ENCODE measurements around the gene PRIM2. TPM values are rescaled to one million over a fixed set of nuclear protein-coding genes. Genes with fewer than 3 reads are reported as not detected.
"Not testable (repeated sequence)": the region's sequence is repeated elsewhere in the genome, so short reads cannot be mapped to it uniquely, and the experiment has no call there.

The PRIM2 gene
- total RNA-seq, 1 donor from 2014 or later, result 4.2 TPM

- ATAC-seq; intact Hi-C loops (cut with DNase I); DNase-seq (ENCODE audit: missing footprints): not testable (repeated sequence)
Measured at GRCh38 chr6:57618959-57619358, 301.5 kb downstream of the PRIM2 start.

- intact Hi-C loops (cut with DNase I); DNase-seq (ENCODE audit: missing footprints); ATAC-seq: not testable (repeated sequence)
Measured at GRCh38 chr6:57631773-57632172, 314.3 kb downstream of the PRIM2 start.

DNA sequence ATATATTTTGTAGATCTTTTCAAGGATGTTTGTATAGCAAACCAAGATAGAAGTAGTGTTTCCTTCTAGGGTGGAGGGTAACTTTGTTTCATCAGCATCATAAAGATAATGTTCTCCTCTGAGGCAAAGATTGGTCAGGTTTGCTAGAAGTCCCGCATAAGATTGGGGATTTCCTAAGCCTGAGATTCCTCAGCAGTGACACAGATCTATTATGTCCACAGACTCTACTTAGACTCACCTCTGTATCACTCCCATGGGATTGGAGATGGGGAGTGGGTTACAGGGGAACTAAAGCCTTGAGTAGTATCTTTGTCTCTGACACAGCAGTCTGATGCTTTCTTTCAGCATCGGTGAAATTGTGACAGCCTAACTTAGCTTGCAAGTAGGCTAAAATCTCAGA lies 341.1 kb downstream of the PRIM2 start:
- ATAC-seq; DNase-seq (ENCODE audit: missing footprints); intact Hi-C loops (cut with DNase I): not testable (repeated sequence)

- ATAC-seq; intact Hi-C loops (cut with DNase I); DNase-seq (ENCODE audit: missing footprints): not testable (repeated sequence)
Measured at GRCh38 chr6:57659794-57660193, 342.4 kb downstream of the PRIM2 start.

DNA sequence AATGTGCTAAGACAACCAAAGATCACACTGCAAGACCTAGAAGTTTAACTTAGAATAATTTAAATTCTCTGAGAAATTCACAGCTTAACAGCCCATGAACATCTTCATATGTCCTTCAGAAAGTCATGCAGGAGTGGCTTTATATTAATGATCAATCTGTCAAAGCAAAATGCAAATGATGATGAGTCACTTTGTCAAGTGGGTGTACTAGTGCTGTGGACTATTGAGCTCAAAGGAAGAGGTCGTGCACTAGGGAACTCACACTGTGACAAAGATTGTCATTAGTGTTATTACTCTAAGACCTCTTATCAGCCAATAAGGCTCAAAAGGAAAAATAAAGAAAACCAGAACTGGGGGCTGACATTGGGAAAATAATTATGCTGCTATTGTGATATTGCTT lies 343.5 kb downstream of the PRIM2 start:
- intact Hi-C loops (cut with DNase I), result not testable (repeated sequence)

DNA sequence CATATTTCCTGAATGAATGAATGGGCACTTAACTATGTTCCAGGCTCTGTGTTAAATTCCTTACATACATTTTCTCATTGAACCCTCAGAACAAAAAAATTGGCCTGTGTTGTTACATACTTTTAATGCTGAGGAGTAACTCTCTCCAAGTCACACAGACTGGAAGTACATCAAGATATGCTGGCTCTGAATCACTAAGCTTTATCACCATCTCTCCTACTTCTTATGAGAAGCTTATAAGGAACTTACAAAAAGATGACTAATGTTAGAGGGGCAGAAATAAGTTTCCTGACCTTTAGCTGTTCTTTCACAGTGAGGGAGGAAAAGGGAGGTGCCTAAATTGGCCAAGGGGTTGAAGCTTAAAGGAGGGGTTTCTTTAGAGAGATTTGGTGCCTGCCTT lies 350.7 kb downstream of the PRIM2 start:
- DNase-seq (ENCODE audit: missing footprints); ATAC-seq; intact Hi-C loops (cut with DNase I): not testable (repeated sequence)

More for the DNA sequence above, 343.5 kb downstream of the PRIM2 start:
- not testable (repeated sequence) for ATAC-seq; DNase-seq (ENCODE audit: missing footprints)

- DNase-seq (ENCODE audit: missing footprints); intact Hi-C loops (cut with DNase I); ATAC-seq: not testable (repeated sequence)
Measured at GRCh38 chr6:57671237-57671636, 353.8 kb downstream of the PRIM2 start.

DNA sequence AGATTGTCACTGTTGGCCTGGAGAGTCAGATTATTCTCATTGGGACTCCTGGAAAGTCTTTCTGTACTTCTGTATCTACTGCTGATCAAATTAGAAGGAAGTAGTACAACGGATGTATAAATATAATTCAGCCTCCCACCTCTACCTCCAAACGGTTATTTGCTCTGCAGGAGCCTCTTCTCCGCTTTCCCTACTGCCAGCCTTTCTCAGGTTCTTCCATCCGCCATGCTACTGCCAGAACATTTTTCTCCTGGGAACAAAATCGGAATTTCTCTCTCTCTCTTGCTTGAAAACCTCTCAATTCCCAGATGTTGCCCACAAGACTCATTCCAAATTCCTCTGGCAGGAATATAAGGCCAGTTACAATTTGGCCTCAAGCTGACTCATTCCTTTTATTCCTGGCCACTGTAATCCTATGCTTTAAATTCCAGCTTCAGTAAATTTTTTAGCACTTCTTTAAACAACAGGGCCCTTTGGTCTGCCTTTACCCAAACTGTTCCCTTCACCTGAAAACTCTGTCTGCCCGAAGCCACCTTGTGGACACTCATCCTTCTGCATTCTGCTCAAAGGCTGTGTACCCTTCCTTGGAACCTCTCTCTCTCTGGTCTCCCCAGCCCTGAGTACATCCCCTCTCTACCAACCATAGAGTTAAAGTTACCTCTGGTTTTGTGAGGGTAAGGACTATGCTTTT lies 354.7 kb downstream of the PRIM2 start:
- ATAC-seq; DNase-seq (ENCODE audit: missing footprints); intact Hi-C loops (cut with DNase I): not testable (repeated sequence)

DNA sequence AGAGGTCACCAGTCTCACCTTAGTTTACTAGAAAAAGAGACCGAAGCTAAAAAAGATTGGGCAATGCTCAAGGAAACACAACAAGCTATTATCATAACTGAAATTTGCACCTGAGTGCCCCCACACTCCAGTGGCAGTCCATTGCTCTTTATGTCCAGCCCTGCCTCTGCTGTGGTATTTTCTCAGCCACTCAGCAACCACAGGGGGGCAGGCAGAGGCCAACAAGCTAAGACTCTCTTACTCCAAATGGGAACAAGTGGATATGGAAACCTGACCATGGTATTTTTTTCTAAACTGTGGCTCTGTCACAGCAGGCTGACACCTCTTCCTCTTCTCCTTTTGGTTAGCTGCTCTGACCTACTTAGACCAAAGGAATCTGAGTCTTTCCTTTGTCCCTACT lies 355.9 kb downstream of the PRIM2 start:
- not testable (repeated sequence) for ATAC-seq

DNA sequence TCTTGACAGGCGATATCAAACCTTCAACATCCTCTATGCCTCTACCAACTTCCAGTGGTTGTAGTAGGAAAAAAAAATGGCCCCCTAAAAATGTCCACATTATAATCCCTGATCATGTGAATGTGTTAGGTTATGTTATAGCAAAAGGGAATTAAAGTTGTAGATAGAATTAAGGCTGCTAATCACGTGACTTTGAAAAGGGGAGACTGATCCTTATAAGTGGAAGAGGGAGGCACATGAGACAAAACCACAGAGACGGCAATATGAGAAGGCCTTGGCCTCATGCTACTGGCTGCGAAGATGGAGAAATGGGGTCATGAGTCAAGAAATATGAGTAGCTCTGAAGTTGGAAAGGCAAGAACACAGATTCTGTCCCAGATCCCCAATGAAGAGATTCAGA lies 358.0 kb downstream of the PRIM2 start:
- intact Hi-C loops (cut with DNase I); DNase-seq (ENCODE audit: missing footprints); ATAC-seq: not testable (repeated sequence)

More for the DNA sequence above, 355.9 kb downstream of the PRIM2 start:
- intact Hi-C loops (cut with DNase I); DNase-seq (ENCODE audit: missing footprints): not testable (repeated sequence)

- intact Hi-C loops (cut with DNase I); DNase-seq (ENCODE audit: missing footprints); ATAC-seq: not testable (repeated sequence)
Measured at GRCh38 chr6:57696382-57696781, 379.0 kb downstream of the PRIM2 start.

Small RNA genes lying within 50 kb of the gene (microRNA-seq; reads per million reads assigned to microRNA genes)
- gene MIR548U, result not detected

Other genes starting within 250 kb of the PRIM2 start
- gene ZNF451, start 227.4 kb upstream of the PRIM2 start, total RNA-seq, result 19.0 TPM
- 15.4 TPM for gene BAG2, start 145.3 kb upstream of the PRIM2 start, total RNA-seq
- 12.0 TPM for gene RAB23, start 95.3 kb upstream of the PRIM2 start, total RNA-seq

All from Right ventricle myocardium inferior (tissue), 1 donor.